GM19238 (cell line): ENCODE results near the gene NHS.

Source experiments
- DNase-seq: peaks from one replicate; pipeline ENCODE4 v3.0.0; 2011; ENCODE audit warnings: low spot score; ENCODE audit not compliant: insufficient read length

The NHS gene

GRCh38 chrX:17769701-17770269, 394.8 kb downstream of the NHS start:
- DNase-seq = no peak

DNA sequence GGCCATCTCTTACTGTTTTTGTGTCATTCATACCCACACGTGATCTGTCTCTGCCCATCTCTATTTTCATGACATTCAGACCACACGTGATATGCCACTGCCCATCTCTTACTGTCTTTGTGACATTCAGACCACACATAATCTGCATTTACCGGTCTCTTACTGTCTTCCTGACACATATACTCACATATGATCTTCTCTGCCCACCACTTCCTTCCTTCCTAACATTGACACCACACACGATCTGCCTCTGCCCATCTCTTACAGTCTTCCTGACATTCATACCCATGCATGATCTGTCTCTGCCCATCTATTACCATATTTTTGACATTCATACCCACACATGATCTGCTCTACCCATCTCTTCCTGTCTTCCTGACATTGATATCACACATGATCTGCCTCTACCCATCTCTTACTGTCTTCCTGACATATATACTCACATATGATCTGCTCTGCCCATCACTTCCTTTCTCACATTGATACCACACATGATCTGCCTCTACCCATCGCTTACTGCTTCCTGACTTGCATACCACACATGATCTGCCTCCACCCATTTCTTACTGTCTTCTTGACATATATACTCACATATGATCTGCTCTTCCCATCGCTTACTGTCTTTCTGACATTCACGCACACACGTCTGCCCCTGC, 398.3 kb downstream of the NHS start:
- DNase-seq = no peak

- DNase-seq = no peak
Measured at GRCh38 chrX:17774053-17774452, 399.1 kb downstream of the NHS start.

- DNase-seq = no peak
Measured at GRCh38 chrX:17778997-17779396, 404.0 kb downstream of the NHS start.

- no peak for DNase-seq
Measured at GRCh38 chrX:17779434-17779833, 404.4 kb downstream of the NHS start.
